Stimulated activated CD8-positive, alpha-beta memory T cell treated with anti-CD3 and anti-CD28 coated beads, Interleukin-7, amount 100 ng/mL, for 4 hours (primary cell): ENCODE measurements around the gene C5orf63.
"Not testable (repeated sequence)": the region's sequence is repeated elsewhere in the genome, so short reads cannot be mapped to it uniquely, and the experiment has no call there.

ENCODE experiments used
- DNase-seq, 2 donors: peaks; one replicate each; pipeline ENCODE4 v3.0.0-alpha.2; 2020; ENCODE audit warnings: low read depth in 2 of 2

C5orf63 gene

DNA sequence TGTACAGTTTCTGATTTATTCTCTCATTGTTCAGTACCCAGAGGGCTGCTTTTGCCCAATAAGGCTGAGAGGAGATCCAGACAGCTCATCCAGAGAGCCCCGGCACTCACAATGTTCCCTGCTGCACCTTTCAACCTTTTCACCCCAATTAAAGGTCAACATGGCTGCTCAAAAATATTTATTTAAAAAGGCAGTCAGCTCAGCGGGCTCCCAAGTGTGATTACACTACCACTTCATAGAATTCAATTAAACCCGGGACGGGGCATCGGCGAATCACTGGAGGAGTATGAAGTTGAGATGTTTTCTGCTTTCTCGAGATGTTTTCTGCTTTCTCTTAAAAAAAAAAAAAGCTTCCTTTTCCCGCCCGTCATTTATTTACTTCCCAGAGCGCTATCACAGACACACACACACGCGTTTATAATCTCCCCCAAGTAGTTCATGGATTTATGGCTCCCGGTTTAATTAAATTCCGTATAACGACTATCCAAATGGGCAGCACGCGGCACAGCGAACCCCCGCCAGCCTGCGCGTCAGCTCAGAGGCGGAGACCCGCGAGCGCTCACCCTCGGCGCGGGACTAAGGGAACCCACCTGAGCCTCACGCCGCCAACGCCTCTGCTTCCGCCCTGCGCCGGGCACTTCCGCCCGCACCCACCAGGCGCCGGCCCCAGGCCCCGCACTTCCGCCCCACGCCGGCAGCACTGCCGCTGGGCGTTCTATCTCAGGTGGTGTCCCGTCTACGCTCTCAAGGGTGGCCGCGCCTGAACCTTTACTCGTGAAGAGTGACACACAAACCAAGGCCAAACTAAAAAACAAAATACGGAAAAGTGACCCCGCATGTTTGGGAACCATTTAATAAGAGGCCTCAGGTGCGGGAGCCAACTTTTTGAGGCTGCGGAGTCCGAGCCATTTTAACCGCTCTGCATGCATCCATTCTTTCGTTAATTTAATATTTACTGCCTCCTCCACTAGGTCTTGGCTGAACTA is at the start of gene C5orf63:
Gene C5orf63, minus strand, starts transcription at position 642 of the 986 bp plus-strand sequence. CDS start 14,507 bp downstream, outside the sequence.
- peak; percentile 29 to 68 for DNase-seq

- DNase-seq = no peak
Observed at GRCh38 chr5:127112347-127112864, 39.1 kb upstream of the C5orf63 start.

DNA sequence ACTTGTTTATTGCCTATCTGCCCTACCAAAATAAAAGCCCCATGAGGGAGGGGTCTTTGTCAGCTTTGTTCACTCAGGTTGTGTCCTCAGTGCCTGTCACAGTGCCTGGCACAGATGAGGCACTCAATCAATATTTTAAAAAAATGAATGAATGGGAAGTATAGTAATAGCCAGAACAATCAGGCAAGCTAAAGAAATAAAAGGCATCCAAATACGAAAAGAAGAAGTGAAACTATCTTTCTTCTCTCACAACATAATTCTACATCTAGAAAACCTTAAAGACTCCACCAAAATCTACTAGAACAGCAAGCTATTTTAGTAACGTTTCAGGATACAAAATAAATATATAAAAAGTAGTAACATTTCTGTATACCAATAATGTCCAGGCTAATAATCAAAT is 37.8 kb upstream of the C5orf63 start:
- no peak for DNase-seq

DNA sequence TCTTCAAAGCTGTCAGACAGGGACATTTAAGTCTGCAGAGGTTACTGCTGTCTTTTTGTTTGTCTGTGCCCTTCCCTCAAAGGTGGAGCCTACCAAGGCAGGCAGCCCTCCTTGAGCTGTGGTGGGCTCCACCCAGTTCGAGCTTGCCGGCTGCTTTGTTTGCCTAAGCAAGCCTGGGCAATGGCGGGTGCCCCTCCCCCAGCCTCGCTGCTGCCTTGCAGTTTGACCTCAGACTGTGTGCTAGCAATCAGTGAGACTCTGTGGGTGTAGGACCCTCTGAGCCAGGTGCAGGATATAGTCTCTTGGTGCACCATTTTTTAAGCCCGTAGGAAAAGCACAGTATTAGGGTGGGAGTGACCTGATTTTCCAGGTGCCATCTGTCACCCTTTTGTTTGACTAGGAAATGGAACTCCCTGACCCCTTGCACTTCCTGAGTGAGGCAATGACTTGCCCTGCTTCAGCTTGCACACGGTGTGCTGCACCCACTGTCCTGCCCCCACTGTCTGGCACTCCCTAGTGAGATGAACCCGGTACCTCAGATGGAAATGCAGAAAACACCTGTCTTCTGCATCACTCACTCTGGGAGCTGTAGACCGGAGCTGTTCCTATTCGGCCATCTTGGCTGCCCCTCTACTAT is 35.4 kb upstream of the C5orf63 start:
- DNase-seq = not testable (repeated sequence)

GRCh38 chr5:127101935-127102334 is 28.6 kb upstream of the C5orf63 start:
- no peak for DNase-seq

DNA sequence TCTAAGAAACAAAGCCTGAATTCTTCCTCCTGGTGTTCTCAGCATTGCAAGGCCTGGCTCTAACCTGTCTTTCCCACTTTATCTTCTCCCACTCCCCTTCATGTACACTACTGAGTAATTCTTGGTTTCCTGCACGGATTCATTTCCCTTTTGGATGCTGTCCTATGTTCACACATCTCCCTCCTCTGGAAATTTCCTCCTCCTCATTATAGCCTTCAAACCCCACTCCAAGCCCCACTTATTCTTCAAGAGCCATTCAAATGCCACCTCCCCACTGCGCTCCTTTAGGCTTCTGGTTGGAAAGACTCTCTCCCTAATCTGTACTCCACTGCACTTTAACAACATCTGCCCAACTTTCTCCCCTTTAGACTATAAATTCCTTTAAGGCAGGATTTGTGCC is 28.2 kb upstream of the C5orf63 start:
- DNase-seq = no peak

GRCh38 chr5:127098241-127098640 is 24.9 kb upstream of the C5orf63 start:
- no peak for DNase-seq

- no peak for DNase-seq
Observed at GRCh38 chr5:127097278-127097677, 24.0 kb upstream of the C5orf63 start.

GRCh38 chr5:127096328-127096993 is 23.2 kb upstream of the C5orf63 start:
- DNase-seq = no peak

- DNase-seq = no peak
Observed at GRCh38 chr5:127094161-127094814, 21.0 kb upstream of the C5orf63 start.

DNA sequence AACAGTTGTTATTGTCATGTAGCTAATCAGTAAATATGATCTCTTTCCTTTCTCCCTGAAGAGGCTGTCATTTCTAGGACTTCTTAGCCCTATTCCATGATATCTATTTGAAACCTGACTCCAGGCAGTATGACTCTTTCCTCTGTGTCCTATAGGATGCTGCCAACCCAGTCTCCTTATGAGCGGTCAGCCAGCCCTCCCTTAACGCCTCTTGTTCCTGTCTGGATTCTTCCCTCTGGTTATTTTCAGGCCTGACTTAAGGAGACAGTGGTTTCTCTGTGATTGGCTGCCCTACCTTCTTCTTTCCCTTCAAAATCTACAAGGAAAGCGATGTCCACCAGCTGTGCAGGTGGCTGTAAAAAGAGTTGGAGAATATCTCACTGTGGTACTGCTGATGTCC is 19.4 kb upstream of the C5orf63 start:
- no peak for DNase-seq

- DNase-seq = no peak
Observed at GRCh38 chr5:127089191-127089590, 15.9 kb upstream of the C5orf63 start.

- DNase-seq = no peak
Observed at GRCh38 chr5:127088251-127088650, 14.9 kb upstream of the C5orf63 start.

DNA sequence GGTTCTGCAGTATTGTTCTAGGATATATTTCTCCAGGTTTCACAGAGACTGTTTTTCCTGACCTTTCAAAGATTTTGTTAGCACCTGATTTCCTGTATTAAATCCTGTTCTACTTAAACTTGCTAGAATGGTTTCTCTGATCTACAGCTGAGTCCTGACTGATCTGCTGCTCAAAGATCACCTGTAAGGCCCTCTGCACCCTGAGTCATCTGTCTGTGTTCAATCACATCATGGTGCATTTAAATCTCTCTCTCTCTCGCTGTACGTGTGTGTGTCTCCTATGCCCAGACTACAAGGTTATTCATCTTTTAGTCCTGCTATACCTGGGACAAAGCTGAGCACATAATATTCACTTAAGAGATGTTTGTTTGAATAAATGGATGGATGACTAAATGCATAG is 13.3 kb upstream of the C5orf63 start:
- no peak for DNase-seq

GRCh38 chr5:127085796-127086195 is 12.5 kb upstream of the C5orf63 start:
- no peak for DNase-seq

GRCh38 chr5:127085371-127085770 is 12.1 kb upstream of the C5orf63 start:
- DNase-seq = no peak

DNA sequence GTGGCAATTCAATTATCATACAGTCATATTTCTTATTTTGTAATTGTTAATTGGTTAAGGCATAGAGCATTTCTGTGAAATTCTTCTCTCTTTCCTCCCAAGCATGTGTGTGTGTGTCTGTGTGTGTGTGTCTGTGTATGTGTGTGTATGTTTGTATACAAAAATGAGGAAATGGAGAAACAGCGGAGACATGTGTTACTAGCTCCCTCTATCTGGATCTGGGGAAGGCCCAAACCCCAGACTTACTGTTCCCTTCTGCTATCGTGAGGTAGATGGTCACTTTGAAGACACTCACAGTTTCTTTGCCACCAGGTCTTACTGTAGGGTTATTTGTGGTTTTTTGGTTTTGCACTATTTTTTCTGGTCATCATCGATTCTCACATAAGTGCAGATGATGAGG is 11.4 kb upstream of the C5orf63 start:
- DNase-seq = no peak

DNA sequence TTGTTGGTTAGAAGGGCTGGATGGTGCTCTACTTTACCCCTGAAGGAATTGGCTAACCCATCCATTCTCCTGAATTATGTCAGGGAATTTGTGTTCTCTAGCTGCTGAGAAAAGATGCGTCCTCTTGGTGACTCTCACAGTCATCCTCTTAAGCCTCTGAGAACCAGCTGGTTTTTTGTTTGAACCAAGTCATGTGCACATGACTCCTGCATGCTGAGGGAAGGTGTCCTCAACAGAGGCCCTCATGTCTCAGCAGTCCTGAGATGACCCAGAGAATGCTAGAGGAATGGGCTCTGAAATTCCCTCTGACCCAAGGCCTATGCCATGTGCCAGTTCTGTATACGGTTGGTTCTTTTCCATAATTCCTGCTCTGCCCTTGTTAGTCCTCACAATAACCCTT is 10.4 kb upstream of the C5orf63 start:
- DNase-seq = no peak

DNA sequence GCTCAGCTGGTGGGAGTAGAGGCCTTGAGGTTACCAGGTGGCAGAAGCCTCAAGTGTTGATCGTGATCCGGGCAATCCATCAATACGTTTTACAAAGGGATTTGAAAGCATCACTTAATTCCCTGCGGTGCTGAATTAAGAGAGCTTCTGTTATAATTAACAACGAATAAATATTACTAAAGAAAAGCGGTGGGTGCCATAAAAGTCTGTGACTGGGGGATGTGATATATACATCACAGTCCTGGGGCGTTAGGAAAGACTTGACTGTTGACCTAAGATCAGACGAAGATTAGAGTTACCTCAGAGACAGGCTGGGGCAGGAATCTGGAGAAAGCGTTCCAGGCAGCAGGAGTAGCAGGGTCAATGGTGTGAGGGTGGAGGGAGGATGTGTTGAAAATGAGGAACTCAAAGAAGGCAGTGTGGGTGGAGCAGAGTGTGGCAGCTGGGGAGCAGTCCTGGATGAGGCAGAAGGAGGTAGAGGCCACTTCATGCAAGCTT is 6.7 kb upstream of the C5orf63 start:
- DNase-seq = no peak

- DNase-seq = no peak
Observed at GRCh38 chr5:127077366-127077765, 4.1 kb upstream of the C5orf63 start.

DNA sequence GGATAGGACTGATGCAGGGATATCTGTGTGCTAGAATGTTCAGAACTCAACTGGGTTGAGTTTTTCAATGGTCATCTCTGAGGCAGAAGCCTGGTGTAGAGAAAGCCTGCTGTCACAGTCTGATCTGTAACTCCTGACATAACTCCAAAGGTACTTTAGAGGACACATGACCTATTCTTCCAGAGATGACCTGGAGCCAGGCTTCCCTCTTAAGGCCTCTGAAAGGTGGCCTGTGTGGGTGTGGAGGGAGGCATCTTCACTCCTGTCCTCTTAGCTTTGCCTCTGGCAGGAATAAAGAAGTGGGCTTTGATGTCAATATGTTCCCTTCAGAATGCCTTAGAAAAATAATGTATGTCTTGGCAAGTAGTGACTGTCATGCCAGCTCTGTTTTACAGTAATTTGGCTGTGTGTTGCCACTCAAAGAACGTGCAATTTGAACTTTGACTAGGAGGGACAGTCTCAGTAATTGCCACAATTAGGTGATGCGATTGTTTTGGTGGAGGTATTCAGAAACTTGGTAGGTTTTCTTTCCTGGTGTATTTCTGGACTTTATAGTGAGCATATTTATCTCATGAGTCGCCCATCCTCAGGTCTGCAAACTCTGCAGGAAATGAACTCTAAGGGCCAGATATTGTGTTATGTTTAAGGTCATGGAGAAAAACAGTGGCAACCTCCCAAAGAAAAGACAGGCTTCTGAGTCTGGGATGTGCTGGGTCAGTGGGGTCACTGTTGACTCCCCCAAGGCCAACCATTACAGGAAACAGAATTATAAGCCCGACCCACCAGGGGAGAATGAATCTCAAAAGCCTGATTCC is 3.2 kb upstream of the C5orf63 start:
- no peak for DNase-seq
